Measurements from ENCODE around the gene USB1.

The USB1 gene

GRCh38 chr16:58049232-58050185, 48.3 kb downstream of the USB1 start:
- no peak for DNase-seq (ENCODE audit: low spot score)

DNA sequence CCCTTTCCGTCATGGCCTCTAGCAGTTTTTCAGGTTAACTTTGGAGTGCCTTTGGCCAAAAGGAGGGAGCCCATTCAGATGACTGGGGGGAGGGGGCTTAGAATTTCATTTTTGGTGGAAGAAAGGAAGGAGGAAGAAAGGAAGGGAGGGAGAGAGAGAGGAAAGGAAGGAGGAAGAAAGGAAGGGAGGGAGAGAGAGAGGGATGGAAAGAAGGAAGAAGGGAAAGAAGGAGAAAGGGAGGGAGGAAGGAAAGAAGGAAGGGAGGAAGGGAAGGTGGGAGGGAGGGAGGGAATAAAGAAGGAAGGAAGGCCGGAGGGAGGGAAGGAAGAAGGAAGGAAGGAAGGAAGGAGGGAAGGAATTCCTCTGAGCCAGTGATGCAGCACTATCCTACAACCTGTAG, 50.1 kb downstream of the USB1 start:
- no peak for DNase-seq (ENCODE audit: low spot score)

- DNase-seq (ENCODE audit: low spot score) = no peak
Measured at GRCh38 chr16:58051821-58052603, 50.8 kb downstream of the USB1 start.

GRCh38 chr16:58053682-58054005, 52.4 kb downstream of the USB1 start:
- no peak for DNase-seq (ENCODE audit: low spot score)

- no peak for DNase-seq (ENCODE audit: low spot score)
Measured at GRCh38 chr16:58054289-58054688, 53.1 kb downstream of the USB1 start.

DNA sequence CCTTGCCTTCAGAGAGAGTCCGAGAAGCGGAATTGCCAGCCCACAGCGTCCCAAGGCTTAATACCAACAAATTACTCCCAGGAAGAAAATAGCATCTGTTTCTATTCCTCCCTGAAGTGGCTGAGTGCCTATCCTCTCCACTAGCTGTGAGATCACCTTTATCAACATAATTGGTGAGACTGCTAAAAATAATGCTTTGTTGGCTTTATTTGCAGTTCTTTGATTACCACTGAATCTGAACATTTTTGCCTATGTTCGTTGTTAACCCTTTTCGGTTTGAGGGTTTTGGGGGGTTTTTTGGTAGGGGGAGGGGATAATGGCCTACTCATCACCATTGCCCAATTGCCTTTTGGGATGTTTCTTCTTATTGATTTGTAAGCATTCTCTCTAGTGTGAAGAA, 55.4 kb downstream of the USB1 start:
- no peak for DNase-seq (ENCODE audit: low spot score)

DNA sequence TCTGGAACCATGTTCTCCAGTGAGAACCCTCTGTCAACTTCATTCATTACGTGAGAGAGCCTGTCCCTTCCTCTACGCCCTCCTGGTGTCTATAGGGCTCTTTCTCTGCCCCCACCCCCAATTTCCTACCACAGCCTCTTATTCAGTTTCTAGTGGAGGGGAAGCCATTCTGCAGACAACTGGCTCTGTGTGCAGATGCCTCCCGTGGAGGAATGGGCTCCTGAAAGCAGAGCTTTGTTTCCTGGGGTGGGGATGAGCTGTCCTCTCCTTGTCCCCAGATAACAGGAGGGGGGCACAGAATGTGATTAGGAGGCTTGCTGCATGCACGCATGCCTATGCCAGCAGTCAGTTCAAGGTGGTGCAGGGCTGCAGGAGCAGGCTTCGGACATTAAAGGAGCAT, 55.9 kb downstream of the USB1 start:
- no peak for DNase-seq (ENCODE audit: low spot score)

GRCh38 chr16:58057784-58058183, 56.6 kb downstream of the USB1 start:
- no peak for DNase-seq (ENCODE audit: low spot score)

- DNase-seq (ENCODE audit: low spot score) = no peak
Measured at GRCh38 chr16:58062821-58063220, 61.6 kb downstream of the USB1 start.

DNA sequence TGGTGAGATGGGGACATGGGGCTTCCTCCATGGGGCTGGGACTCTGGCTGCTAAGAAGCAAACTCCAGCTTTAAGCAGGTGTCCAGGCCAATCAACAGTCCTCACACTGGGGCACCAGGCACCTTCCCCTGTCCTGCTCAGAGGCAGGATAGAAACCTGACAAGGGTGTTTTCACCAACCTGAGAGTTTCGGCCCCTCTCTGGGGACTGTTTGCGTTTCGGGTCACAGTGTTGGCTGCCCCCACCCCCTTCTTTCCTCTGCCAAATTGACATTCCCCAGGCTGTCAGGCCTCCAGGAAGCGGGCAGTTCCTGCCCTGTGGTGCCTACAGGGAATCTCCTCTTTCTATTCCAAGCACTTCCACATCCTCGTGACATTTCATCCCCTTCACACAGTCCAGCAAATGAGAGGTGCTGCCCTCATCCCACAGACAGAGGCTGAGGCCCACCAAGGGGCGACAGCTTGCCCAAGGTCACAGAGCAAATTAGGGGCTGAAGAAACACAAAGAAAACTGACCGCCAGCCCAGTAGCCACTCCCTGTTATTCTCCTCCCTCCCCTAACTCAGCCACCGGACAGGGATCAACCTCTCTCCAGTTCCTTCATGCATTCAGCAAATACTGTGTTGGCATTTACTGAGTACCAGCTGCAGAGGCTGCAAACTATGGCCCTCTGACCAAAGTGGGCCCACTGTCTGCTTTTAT, 62.3 kb downstream of the USB1 start:
- no peak for DNase-seq (ENCODE audit: low spot score)

DNA sequence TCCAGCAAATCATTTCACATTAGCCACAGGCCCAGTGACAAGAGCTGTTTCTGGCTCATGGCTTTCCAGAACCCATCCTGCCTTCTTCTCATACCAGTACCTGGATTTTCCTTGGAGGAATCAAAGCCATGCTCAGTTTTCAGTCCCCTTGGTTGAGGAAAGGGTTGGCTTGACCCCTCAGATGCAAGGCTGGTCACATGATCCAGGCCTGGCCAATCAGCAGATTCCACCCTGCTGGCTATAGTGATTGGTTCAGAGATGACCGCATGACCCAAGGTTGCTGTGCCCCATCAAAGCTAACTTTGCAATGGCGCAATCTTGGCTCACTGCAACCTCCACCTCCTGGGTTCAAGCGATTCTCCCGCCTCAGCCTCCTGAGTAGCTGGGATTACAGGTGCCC, 69.4 kb downstream of the USB1 start:
- DNase-seq (ENCODE audit: low spot score) = no peak
